HepG2 (cell line): ENCODE results near the gene DNASE1L2. TPM values are rescaled to one million over a fixed set of nuclear protein-coding genes. Genes with fewer than 3 reads are reported as not detected.

Experiments used
- ASH2L ChIP-seq: fragments of 300-600, 200-600 bp; sonication (generic); IDR thresholded peaks from 2 replicates; pipeline ENCODE4 v1.7.0; 2017; ENCODE audit warnings: low read depth, mild to moderate bottlenecking, moderate library complexity, mixed read lengths, low read length; ENCODE audit not compliant: insufficient read length
- ETV5 ChIP-seq: IDR thresholded peaks from 2 replicates; pipeline ENCODE4 v1.6.1; 2018; ENCODE audit warnings: missing biosample characterization, missing genetic modification reagents, inconsistent platforms, borderline replicate concordance
- GLI4 ChIP-seq: sonication (generic); formaldehyde crosslinking; IDR thresholded peaks from 2 replicates; pipeline ENCODE4 v1.5.1; 2020; ENCODE audit warnings: missing genetic modification reagents, mild to moderate bottlenecking, moderate library complexity, borderline replicate concordance
- KDM3A ChIP-seq: IDR thresholded peaks from 2 replicates; pipeline ENCODE4 v1.6.1; 2018; ENCODE audit warnings: low read depth, missing compliant biosample characterization
- KLF16 ChIP-seq, 2 experiments: sonication (generic) in 1 of 2; formaldehyde crosslinking in 1 of 2; IDR thresholded peaks; 2 replicates each; pipeline versions ENCODE4 v1.6.1 to v1.8.0; 2016 to 2023; ENCODE audit warnings: missing genetic modification reagents in 2 of 2, missing compliant biosample characterization in 1 of 2
- MLXIP ChIP-seq: sonication (generic); formaldehyde crosslinking; IDR thresholded peaks from 2 replicates; pipeline ENCODE4 v1.9.0; 2021; ENCODE audit warnings: missing genetic modification reagents, borderline replicate concordance
- NFRKB ChIP-seq: fragments of 450-650 bp; IDR thresholded peaks from 2 replicates; pipeline ENCODE4 v1.6.1; 2017
- PLRG1 ChIP-seq: fragments of 450-650 bp; conservative IDR thresholded peaks from 2 replicates; pipeline ENCODE4 v1.6.1; 2016
- RFX3 ChIP-seq: IDR thresholded peaks from 2 replicates; pipeline ENCODE4 v1.6.1; 2016; ENCODE audit warnings: missing biosample characterization, missing genetic modification reagents
- SATB2 ChIP-seq: sonication (generic); formaldehyde crosslinking; IDR thresholded peaks from 2 replicates; pipeline ENCODE4 v1.5.0; 2020; ENCODE audit warnings: missing genetic modification reagents
- SRF ChIP-seq: IDR thresholded peaks from 2 replicates; pipeline ENCODE4 v1.6.1; 2011; ENCODE audit warnings: mild to moderate bottlenecking, low read depth, low read length, moderate library complexity
- STAG1 ChIP-seq: sonication (generic); formaldehyde crosslinking; IDR thresholded peaks from 2 replicates; pipeline ENCODE4 v1.4.0; 2020; ENCODE audit warnings: missing genetic modification reagents
- TOPORS ChIP-seq: sonication (generic); formaldehyde crosslinking; IDR thresholded peaks from 2 replicates; pipeline ENCODE4 v1.8.0; 2023; ENCODE audit warnings: mild to moderate bottlenecking, missing genetic modification reagents
- TRAFD1 ChIP-seq: sonication (generic); formaldehyde crosslinking; IDR thresholded peaks from 2 replicates; pipeline ENCODE4 v1.5.1; 2020; ENCODE audit warnings: missing genetic modification reagents, mild to moderate bottlenecking, borderline replicate concordance
- ZIK1 ChIP-seq: sonication (generic); formaldehyde crosslinking; IDR thresholded peaks from 2 replicates; pipeline ENCODE4 v1.5.0; 2020; ENCODE audit warnings: mild to moderate bottlenecking, low read depth, missing genetic modification reagents, borderline replicate concordance
- ZNF251 ChIP-seq: sonication (generic); formaldehyde crosslinking; IDR thresholded peaks from 2 replicates; pipeline ENCODE4 v1.9.0; 2021; ENCODE audit warnings: mild to moderate bottlenecking, missing genetic modification reagents
- ZNF280D ChIP-seq: sonication (generic); formaldehyde crosslinking; IDR thresholded peaks from 2 replicates; pipeline ENCODE4 v1.5.1; 2020; ENCODE audit warnings: mild to moderate bottlenecking, missing genetic modification reagents
- ZNF777 ChIP-seq: sonication (generic); formaldehyde crosslinking; IDR thresholded peaks from 2 replicates; pipeline ENCODE4 v1.4.0; 2020; ENCODE audit warnings: missing genetic modification reagents
- ZSCAN31 ChIP-seq: sonication (generic); formaldehyde crosslinking; IDR thresholded peaks from 2 replicates; pipeline ENCODE4 v1.5.0; 2020; ENCODE audit warnings: low read depth, mild to moderate bottlenecking, missing genetic modification reagents
- polyA plus RNA-seq, 8 experiments: library from polyadenylated mRNA; depleted of rRNA in 3 of 8; stranded (reverse) in 7 of 8; unstranded in 1 of 8; fragments of >200 nt; fragmentation: Illumina TruSeq in 4 of 8; extraction: Trizol in 4 of 8; gene quantifications; 2 replicates each; pipeline versions ENCODE4 v1.2.1 to v1.2.3, GENCODE V29; 2011 to 2016; ENCODE audit warnings: low read depth in 4 of 8, missing spikeins in 1 of 8, mixed read lengths in 1 of 8; ENCODE audit not compliant: insufficient read depth in 1 of 8
- total RNA-seq, 5 experiments: library from RNA; depleted of rRNA; stranded (reverse); fragments of >200 nt; fragmentation: Illumina TruSeq; extraction: Trizol; gene quantifications; 2 replicates each; pipeline ENCODE4 v1.2.3, GENCODE V29; 2016; ENCODE audit warnings: low read depth in 1 of 5
- TF ChIP-seq, protein P1 (sequence below): sonication (generic); formaldehyde crosslinking; IDR thresholded peaks from 2 replicates; pipeline ENCODE4 v1.8.0; 2022; ENCODE audit warnings: mild to moderate bottlenecking, missing genetic modification reagents; ENCODE audit not compliant: insufficient replicate concordance
- TF ChIP-seq, protein P2 (sequence below): sonication (generic); formaldehyde crosslinking; IDR thresholded peaks from 2 replicates; pipeline ENCODE4 v1.5.0; 2020; ENCODE audit warnings: missing genetic modification reagents, mild to moderate bottlenecking, borderline replicate concordance

The DNASE1L2 gene
- total and polyA plus RNA-seq, 2 of the 13 experiments (the other 11 are each of a cell fraction or from before 2014, with no cell fraction given): 0.44 to 0.50 TPM

DNA sequence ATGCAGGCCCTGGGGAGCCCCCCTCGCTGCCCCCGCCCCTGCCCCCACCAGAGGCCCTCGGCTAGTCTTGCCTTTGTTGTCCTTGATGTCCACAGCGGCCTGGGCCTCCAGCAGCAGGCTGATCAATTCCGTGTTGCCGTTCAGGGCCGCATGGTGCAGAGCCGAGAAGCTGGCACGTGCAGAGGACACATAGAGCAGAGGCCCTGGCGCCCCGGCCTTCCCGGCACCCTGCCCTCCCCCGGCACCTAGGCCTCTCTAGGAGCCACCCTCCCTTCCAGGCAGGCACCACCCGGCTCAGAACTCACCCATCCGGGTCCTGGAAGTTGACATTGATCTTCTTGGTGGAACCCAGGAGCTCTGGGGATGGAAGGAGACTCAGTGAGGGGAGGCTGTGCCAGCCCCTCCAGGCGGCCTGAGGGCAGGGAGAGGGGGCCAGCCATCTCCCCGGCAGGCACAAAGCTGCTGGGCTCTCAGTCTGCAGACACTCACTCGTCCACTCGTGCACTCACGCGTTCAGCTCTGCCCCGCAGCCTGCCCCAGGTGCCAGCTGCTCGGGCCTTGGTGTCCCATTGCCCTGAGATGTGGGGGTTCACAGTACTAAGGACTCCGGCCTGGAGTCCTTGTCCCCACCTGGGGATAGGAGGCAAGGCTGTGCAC lies 46.1 kb upstream of the DNASE1L2 start (continued):
- TF ChIP-seq MLXIP (CRISPR knock-in tag) (no peak), KLF16 (CRISPR knock-in tag; IDR thresholded peaks at IDR 0.05) (no peak), RFX3 (CRISPR knock-in tag) (no peak), KDM3A (CRISPR knock-in tag) (no peak), GLI4 (no peak), STAG1 (no peak), PLRG1 (no peak), ZNF777 (CRISPR knock-in tag) (no peak), ZNF251 (CRISPR knock-in tag) (no peak), TOPORS (CRISPR knock-in tag) (no peak), TRAFD1 (no peak), ZNF280D (CRISPR knock-in tag) (0 out of 2 replicates have a peak, but pooled peaks have one; percentile 32), SRF (no peak), NFRKB (no peak), ASH2L (no peak), ETV5 (CRISPR knock-in tag) (no peak), ZIK1 (CRISPR knock-in tag) (no peak), SATB2 (CRISPR knock-in tag) (no peak), ZSCAN31 (CRISPR knock-in tag) (no peak)
- TF ChIP-seq, protein P1, sequence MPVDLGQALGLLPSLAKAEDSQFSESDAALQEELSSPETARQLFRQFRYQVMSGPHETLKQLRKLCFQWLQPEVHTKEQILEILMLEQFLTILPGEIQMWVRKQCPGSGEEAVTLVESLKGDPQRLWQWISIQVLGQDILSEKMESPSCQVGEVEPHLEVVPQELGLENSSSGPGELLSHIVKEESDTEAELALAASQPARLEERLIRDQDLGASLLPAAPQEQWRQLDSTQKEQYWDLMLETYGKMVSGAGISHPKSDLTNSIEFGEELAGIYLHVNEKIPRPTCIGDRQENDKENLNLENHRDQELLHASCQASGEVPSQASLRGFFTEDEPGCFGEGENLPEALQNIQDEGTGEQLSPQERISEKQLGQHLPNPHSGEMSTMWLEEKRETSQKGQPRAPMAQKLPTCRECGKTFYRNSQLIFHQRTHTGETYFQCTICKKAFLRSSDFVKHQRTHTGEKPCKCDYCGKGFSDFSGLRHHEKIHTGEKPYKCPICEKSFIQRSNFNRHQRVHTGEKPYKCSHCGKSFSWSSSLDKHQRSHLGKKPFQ (CRISPR knock-in tag): no peak
- TF ChIP-seq, protein P2, sequence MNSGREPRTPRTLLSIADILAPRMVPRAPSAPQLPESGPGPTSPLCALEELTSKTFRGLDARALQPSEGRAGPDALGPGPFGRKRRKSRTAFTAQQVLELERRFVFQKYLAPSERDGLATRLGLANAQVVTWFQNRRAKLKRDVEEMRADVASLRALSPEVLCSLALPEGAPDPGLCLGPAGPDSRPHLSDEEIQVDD (CRISPR knock-in tag): no peak
